Vein endothelial cell (primary cell): ENCODE measurements around the gene TMEM235. TPM values are rescaled to one million over a fixed set of nuclear protein-coding genes. Genes with fewer than 3 reads are reported as not detected.

Experiments used
- small RNA-seq: library from RNA; depleted of rRNA; stranded (forward); fragments of <200 nt; gene quantifications from one replicate; pipeline ENCODE3, GENCODE V24; 2012
- total RNA-seq: library from RNA; depleted of rRNA; stranded (reverse); fragments of >200 nt; gene quantifications from 2 replicates; pipeline ENCODE4 v1.2.3, GENCODE V29; 2012

TMEM235 gene
- total RNA-seq = not detected in 2 replicates

DNA sequence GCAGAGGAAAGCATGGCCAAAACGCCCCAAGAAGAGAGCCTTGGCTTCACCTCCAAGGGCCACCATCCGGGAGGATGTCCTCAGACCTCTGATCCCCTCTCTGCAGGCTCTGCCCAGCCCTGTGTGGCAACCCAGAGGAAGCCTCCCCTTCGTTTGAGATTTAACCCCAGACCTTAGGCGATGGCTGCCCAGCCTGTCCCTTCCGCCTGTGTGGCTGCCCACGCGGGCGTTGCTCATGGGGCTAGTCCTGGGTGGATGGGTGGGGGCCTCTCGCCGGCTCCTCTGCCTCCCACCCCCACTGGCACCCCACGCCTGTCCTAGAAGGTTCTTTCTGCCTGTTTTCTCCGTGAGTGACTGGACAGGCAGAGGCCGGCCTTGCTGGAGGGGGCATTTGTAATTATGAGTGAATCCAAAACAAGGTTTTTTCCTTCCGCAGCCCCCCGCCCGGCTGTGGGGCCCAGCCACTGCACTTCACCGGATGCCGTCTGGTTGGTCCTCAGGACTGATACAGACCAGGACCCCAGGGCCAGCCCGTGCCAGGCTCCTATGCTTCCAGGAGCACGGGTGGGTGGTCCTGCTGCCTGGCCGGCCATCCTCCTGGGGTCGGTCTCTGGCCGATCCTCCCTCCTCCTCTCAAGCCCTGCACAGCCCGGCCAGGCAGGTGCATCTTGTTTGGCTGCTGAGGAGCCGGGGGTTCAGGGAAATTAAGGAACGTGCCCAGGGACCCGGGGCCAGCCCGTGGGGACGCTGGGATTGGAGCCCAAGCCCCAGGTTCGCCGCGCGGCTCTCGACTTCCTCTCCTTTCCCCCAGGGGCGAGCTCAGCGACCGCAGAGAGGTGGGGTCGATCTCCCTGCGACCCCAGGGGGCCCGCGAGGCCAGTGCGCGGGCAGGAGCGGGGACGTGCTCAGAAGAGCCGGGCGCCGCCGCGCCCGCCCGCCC, at the start of gene TMEM235:
TMEM235 (plus strand) TSS at position 636 of the 940 bp plus-strand sequence. CDS start 393 bp downstream, outside the sequence.

DNA sequence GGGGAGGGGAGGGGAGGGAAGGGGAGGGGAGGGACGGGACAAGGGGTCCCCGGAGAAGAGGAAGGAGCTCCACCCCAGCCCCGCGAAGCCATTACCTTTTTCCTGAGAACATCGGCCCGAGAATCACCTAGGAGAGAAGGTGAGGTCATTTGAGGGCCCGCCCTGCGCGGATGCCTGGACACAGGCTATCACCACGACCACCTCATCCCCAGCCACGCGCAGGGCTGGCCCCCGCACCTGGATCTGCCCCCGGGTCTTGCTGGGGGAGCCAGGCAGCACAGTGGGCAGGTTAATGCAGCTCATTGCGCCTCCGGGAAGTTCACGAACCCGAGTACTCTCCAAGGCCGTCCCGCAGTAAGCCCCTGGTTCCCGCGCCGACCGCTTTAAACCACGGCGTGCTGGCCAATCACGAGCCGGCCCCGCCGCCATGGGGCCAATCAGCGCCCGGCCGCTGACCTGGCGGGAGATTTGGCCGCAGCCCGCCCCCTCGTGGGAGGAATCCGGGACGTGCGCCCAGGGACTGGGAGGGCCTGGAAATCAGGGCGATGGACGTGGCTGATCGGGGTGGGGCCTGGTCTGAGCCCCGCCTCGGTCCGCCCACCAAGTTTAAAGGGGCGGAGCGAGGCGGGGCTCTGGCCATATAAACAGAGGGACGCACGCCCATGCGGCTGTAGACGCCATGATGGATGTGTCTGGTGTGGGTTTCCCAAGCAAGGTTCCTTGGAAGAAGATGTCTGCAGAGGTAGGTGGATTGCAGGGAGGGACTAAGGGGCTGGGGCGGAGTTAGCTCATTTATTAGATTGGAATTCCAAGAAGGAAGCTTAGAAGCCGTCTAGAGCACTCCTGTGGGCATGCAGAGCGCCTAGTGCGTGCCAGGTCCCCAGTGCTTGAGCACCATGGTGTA, 44.5 kb upstream of the TMEM235 start, which contains the start of the genes AFMID and TK1:
AFMID (plus strand) TSS at position 671 of the 904 bp plus-strand sequence; CDS start at position 680, 9 bp downstream.
TK1 (minus strand) TSS at position 361 of the 904 bp plus-strand sequence; CDS start at position 303, 58 bp downstream.

GRCh38 chr17:78214016-78214705, 17.3 kb upstream of the TMEM235 start, which contains the start of gene BIRC5:
Gene BIRC5, plus strand, starts transcription at chr17:78214253. Its CDS starts 64 bp downstream, at chr17:78214317.

Small RNA genes lying within 50 kb of the gene (small RNA-seq; reads per million reads assigned to genes)
- not detected for gene AC087645.1

Other genes starting within 250 kb of the TMEM235 start
- 31.4 and 40.5 TPM in 2 replicates for gene TMC6, start 102.9 kb upstream of the TMEM235 start, total RNA-seq
- gene TMC8, start 100.9 kb upstream of the TMEM235 start, total RNA-seq = 0.33 and 0.38 TPM in 2 replicates
- gene C17orf99, start 85.2 kb upstream of the TMEM235 start, total RNA-seq = not detected in 2 replicates
- 43.2 and 61.1 TPM in 2 replicates for gene SYNGR2, start 63.0 kb upstream of the TMEM235 start, total RNA-seq
- 63.7 and 64.9 TPM in 2 replicates for gene TK1, start 44.6 kb upstream of the TMEM235 start, total RNA-seq
- gene AFMID, start 44.3 kb upstream of the TMEM235 start, total RNA-seq = 30.7 and 50.3 TPM in 2 replicates
- 30.4 and 38.8 TPM in 2 replicates for gene BIRC5, start 17.4 kb upstream of the TMEM235 start, total RNA-seq
- gene SOCS3, start 128.4 kb downstream of the TMEM235 start, total RNA-seq = 15.0 and 26.7 TPM in 2 replicates
- gene PGS1, start 147.0 kb downstream of the TMEM235 start, total RNA-seq = 42.5 and 54.8 TPM in 2 replicates